NCI-H1694 (cell line): ENCODE data around the gene FKBP8.
"Not testable (repeated sequence)": the region's sequence is repeated elsewhere in the genome, so short reads cannot be mapped to it uniquely, and the experiment has no call there.

Experiments
- DNase-seq: peaks from one replicate; lab custom pipeline; 2025; lab: John Stamatoyannopoulos, UW

FKBP8 gene

GRCh38 chr19:18558604-18559003 lies 15.2 kb upstream of the FKBP8 start:
- no peak for DNase-seq

- DNase-seq = no peak
These were observed 14.8 kb upstream of the FKBP8 start for GRCh38 chr19:18558202-18558555.

GRCh38 chr19:18557411-18558201 lies 14.2 kb upstream of the FKBP8 start, which contains the start of gene KXD1:
Gene KXD1, plus strand, starts transcription at chr19:18557870. Its CDS starts 4,187 bp downstream, at chr19:18562057.
- peak; percentile 96 for DNase-seq

GRCh38 chr19:18551631-18552030 lies 8.3 kb upstream of the FKBP8 start:
- no peak for DNase-seq

- no peak for DNase-seq
These were observed 572 bp upstream of the FKBP8 start for GRCh38 chr19:18543814-18544475.

GRCh38 chr19:18541992-18542940 lies 1.1 kb downstream of the FKBP8 start:
- no peak for DNase-seq

GRCh38 chr19:18541258-18541991 lies 1.9 kb downstream of the FKBP8 start:
- no peak for DNase-seq

- DNase-seq = not testable (repeated sequence)
These were observed 3.2 kb downstream of the FKBP8 start for GRCh38 chr19:18540200-18540599.

GRCh38 chr19:18539372-18539771 lies 4.0 kb downstream of the FKBP8 start:
- DNase-seq = no peak

- DNase-seq = no peak
These were observed 5.3 kb downstream of the FKBP8 start for GRCh38 chr19:18538115-18538514.

GRCh38 chr19:18537431-18537830 lies 5.9 kb downstream of the FKBP8 start:
- no peak for DNase-seq

- no peak for DNase-seq
These were observed 6.9 kb downstream of the FKBP8 start for GRCh38 chr19:18536475-18536874.

GRCh38 chr19:18533058-18533457 lies 10.3 kb downstream of the FKBP8 start:
- DNase-seq = no peak

- no peak for DNase-seq
These were observed 11.0 kb downstream of the FKBP8 start for GRCh38 chr19:18532168-18532890.

GRCh38 chr19:18531485-18531884 lies 11.9 kb downstream of the FKBP8 start:
- DNase-seq = no peak

- DNase-seq = no peak
These were observed 13.6 kb downstream of the FKBP8 start for GRCh38 chr19:18529782-18530181.

- no peak for DNase-seq
These were observed 17.1 kb downstream of the FKBP8 start for GRCh38 chr19:18526316-18526715.

- DNase-seq = no peak
These were observed 19.5 kb downstream of the FKBP8 start for GRCh38 chr19:18523841-18524240.

- not testable (repeated sequence) for DNase-seq
These were observed 20.4 kb downstream of the FKBP8 start for GRCh38 chr19:18522862-18523440.

GRCh38 chr19:18522124-18522861 lies 21.1 kb downstream of the FKBP8 start:
- DNase-seq = peak; percentile 100
